BE2C (cell line): ENCODE data around the gene TENM4.

ENCODE experiments used
- DNase-seq: peaks from one replicate; pipeline ENCODE4 v3.0.0-alpha.2; 2020
- H3K27me3 ChIP-seq: fragments of 250-450 bp; sonication (Bioruptor Pico); 2 replicates; pipeline ENCODE4 v1.5.1; 2020; ENCODE audit warnings: mild to moderate bottlenecking
- H3K36me3 ChIP-seq: fragments of 250-450 bp; sonication (Bioruptor Pico); 2 replicates; pipeline ENCODE4 v1.5.1; 2020; ENCODE audit warnings: mild to moderate bottlenecking
- H3K4me1 ChIP-seq: fragments of 250-450 bp; sonication (Bioruptor Pico); 2 replicates; pipeline ENCODE4 v1.5.1; 2020
- H3K4me3 ChIP-seq: 2 replicates; pipeline ENCODE4 v1.5.1; 2011; ENCODE audit warnings: low read depth, low read length
- H3K9me3 ChIP-seq: fragments of 250-450 bp; sonication (Bioruptor Pico); 2 replicates; pipeline ENCODE4 v1.5.1; 2020
- TF ChIP-seq, protein P1 (sequence below): IDR thresholded peaks from 2 replicates; pipeline ENCODE4 v1.5.1; 2012; ENCODE audit warnings: mild to moderate bottlenecking, low read depth, low read length

TENM4 gene

DNA sequence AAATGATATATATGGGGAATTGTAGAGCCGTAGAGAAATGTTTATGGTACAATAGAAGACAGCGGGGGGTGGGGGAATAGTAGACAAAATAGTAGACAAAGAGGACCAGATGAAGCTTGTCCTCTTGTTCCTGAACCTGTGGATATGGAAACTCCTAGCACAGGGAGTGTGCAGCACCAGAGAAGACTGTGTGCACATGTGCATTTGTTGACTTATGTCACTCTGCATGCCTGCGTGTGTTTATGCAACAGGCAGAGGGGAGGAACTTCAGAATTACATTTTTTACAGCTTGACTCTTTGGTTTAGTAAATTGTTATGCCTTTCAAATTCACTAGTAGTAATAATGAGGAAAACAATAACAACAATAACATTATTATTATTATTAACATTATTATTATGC, 36.0 kb downstream of the TENM4 start:
- Histone ChIP-seq H3K27me3 (no peaks in the 10 kb centered on the region), H3K9me3 (no peaks in the 10 kb centered on the region), H3K4me3 (no peak overlapping the region), H3K36me3 (no peaks in the 10 kb centered on the region), H3K4me1 (no peaks in the 10 kb centered on the region)
- DNase-seq = no peak
- TF ChIP-seq, protein P1, sequence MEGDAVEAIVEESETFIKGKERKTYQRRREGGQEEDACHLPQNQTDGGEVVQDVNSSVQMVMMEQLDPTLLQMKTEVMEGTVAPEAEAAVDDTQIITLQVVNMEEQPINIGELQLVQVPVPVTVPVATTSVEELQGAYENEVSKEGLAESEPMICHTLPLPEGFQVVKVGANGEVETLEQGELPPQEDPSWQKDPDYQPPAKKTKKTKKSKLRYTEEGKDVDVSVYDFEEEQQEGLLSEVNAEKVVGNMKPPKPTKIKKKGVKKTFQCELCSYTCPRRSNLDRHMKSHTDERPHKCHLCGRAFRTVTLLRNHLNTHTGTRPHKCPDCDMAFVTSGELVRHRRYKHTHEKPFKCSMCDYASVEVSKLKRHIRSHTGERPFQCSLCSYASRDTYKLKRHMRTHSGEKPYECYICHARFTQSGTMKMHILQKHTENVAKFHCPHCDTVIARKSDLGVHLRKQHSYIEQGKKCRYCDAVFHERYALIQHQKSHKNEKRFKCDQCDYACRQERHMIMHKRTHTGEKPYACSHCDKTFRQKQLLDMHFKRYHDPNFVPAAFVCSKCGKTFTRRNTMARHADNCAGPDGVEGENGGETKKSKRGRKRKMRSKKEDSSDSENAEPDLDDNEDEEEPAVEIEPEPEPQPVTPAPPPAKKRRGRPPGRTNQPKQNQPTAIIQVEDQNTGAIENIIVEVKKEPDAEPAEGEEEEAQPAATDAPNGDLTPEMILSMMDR = no peak

DNA sequence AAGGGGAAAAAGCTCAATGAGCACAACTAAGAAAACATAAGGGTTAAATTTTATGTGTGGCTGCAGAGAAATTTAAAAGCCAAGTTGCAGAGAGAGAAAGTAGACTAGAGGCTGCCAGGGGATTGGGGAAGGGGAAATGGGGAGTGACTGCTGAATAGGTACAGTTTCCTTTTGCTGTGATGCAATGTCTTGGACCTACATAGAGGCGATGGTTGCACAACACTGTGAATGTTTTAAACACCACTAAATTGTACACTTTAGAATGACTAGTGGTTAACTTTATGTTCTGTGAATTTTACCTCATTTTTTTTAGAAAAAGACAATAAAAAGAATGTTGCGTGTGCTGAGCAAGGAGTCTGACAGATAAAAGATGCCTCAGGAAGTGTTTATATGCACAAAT, 36.5 kb downstream of the TENM4 start:
- H3K4me1 ChIP-seq = no peaks in the 10 kb centered on the region
- no peaks in the 10 kb centered on the region for H3K36me3 ChIP-seq
- H3K4me3 ChIP-seq = no peak overlapping the region
- H3K27me3 ChIP-seq = no peaks in the 10 kb centered on the region
- no peak for DNase-seq
- TF ChIP-seq, protein P1 = no peak
- H3K9me3 ChIP-seq = no peaks in the 10 kb centered on the region

- TF ChIP-seq, protein P1 = no peak
- no peaks in the 10 kb centered on the region for H3K36me3 ChIP-seq
- DNase-seq = no peak
- H3K9me3 ChIP-seq = no peaks in the 10 kb centered on the region
- no peaks in the 10 kb centered on the region for H3K27me3 ChIP-seq
- H3K4me1 ChIP-seq = no peaks in the 10 kb centered on the region
- H3K4me3 ChIP-seq = no peak overlapping the region
Measured at GRCh38 chr11:79403839-79404238, 37.0 kb downstream of the TENM4 start.

DNA sequence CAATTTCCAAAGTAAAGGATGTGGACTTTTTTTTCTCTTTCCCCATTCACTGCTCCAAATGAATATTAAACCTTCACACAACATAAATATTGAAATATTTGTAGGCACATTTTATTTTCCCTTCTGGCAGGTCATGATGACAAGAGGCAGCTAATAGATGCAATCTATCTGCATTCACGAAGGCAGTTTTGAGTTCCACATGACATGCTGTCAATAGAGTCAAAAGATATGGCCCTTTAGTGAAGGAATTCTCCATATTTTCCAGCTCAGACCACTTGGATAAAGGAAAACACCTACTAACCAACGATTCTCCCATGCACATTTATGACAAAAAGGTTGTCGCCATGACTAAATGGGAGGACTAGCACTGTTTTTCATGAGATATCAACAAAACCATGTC, 37.9 kb downstream of the TENM4 start:
- DNase-seq = no peak
- TF ChIP-seq, protein P1 = no peak
- H3K36me3 ChIP-seq = no peaks in the 10 kb centered on the region
- H3K9me3 ChIP-seq = no peaks in the 10 kb centered on the region
- no peaks in the 10 kb centered on the region for H3K4me1 ChIP-seq
- no peaks in the 10 kb centered on the region for H3K27me3 ChIP-seq
- no peak overlapping the region for H3K4me3 ChIP-seq

DNA sequence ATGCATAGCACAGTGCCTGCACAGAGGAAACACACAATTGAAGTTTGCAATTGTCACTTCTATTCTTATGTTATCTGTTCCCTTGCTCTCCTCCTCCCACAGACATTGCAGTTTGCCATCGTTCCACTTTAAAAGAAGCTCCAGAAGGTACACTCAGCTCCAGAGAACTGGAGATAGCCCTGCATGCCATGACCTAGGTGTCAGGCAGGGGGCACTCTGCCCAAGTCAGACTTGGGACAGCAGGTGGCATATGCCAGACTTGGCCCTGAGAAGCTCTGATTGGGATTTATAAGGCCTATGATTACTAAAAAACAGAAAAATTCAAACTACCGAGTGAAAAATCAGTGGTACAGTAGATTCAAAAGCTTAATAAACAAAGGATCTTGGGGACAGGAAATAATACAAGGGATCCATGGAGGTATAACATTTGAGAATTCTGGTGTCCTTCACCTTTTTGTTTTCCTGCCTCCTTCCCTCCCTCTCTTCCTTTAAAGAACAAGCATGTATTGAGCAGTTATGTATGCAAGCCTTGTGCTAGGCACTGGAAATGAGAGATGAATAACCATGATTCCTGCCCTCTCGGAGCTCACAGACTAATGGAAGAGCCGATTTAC, 40.0 kb downstream of the TENM4 start:
- Histone ChIP-seq H3K9me3 (no peaks in the 10 kb centered on the region), H3K36me3 (no peaks in the 10 kb centered on the region), H3K4me3 (no peak overlapping the region), H3K4me1 (no peaks in the 10 kb centered on the region), H3K27me3 (no peaks in the 10 kb centered on the region)
- TF ChIP-seq, protein P1 = peak; percentile 87
- DNase-seq = peak; percentile 64

GRCh38 chr11:79400206-79400605, 40.6 kb downstream of the TENM4 start:
- TF ChIP-seq, protein P1 = no peak
- H3K4me3 ChIP-seq = no peak overlapping the region
- no peak for DNase-seq
- H3K4me1 ChIP-seq = no peaks in the 10 kb centered on the region; the same call in 1 of the 2 replicates
- no peaks in the 10 kb centered on the region for H3K36me3 ChIP-seq
- no peaks in the 10 kb centered on the region for H3K27me3 ChIP-seq
- no peaks in the 10 kb centered on the region for H3K9me3 ChIP-seq
